HPDE6-E6E7 (cell line): ENCODE measurements around the gene LIMS1.
"Not testable (repeated sequence)": the region's sequence is repeated elsewhere in the genome, so short reads cannot be mapped to it uniquely, and the experiment has no call there.

Experiments
- DNase-seq: peaks from one replicate; pipeline ENCODE4 v3.0.0; 2011; ENCODE audit warnings: missing footprints; ENCODE audit errors: extremely low spot score

Gene LIMS1

GRCh38 chr2:108587621-108588020 is 53.4 kb downstream of the LIMS1 start:
- no peak for DNase-seq

- DNase-seq: no peak
These were observed 53.9 kb downstream of the LIMS1 start for GRCh38 chr2:108588070-108588668.

GRCh38 chr2:108589372-108589771 is 55.1 kb downstream of the LIMS1 start:
- DNase-seq: no peak

GRCh38 chr2:108589781-108590180 is 55.5 kb downstream of the LIMS1 start:
- no peak for DNase-seq

- no peak for DNase-seq
These were observed 56.9 kb downstream of the LIMS1 start for GRCh38 chr2:108591163-108591562.

GRCh38 chr2:108593547-108594098 is 59.4 kb downstream of the LIMS1 start:
- no peak for DNase-seq

- DNase-seq: no peak
These were observed 60.1 kb downstream of the LIMS1 start for GRCh38 chr2:108594132-108594981.

GRCh38 chr2:108594982-108595464 is 60.8 kb downstream of the LIMS1 start:
- no peak for DNase-seq

- not testable (repeated sequence) for DNase-seq
These were observed 61.5 kb downstream of the LIMS1 start for GRCh38 chr2:108595771-108596170.

- not testable (repeated sequence) for DNase-seq
These were observed 63.0 kb downstream of the LIMS1 start for GRCh38 chr2:108597105-108597744.

GRCh38 chr2:108601199-108601598 is 66.9 kb downstream of the LIMS1 start:
- DNase-seq: not testable (repeated sequence)

- no peak for DNase-seq
These were observed 68.2 kb downstream of the LIMS1 start for GRCh38 chr2:108602422-108602821.

GRCh38 chr2:108604196-108604595 is 69.9 kb downstream of the LIMS1 start:
- no peak for DNase-seq

GRCh38 chr2:108605947-108606346 is 71.7 kb downstream of the LIMS1 start:
- no peak for DNase-seq

- DNase-seq: no peak
These were observed 73.5 kb downstream of the LIMS1 start for GRCh38 chr2:108607706-108608301.

- DNase-seq: no peak
These were observed 76.8 kb downstream of the LIMS1 start for GRCh38 chr2:108611021-108611420.

- DNase-seq: no peak
These were observed 77.9 kb downstream of the LIMS1 start for GRCh38 chr2:108612153-108612513.

GRCh38 chr2:108612514-108613183 is 78.4 kb downstream of the LIMS1 start:
- DNase-seq: no peak

- DNase-seq: no peak
These were observed 79.2 kb downstream of the LIMS1 start for GRCh38 chr2:108613261-108614042.

- no peak for DNase-seq
These were observed 79.8 kb downstream of the LIMS1 start for GRCh38 chr2:108614043-108614545.
